Measurements from ENCODE around the gene TRPM2. TPM values are rescaled to one million over a fixed set of nuclear protein-coding genes. Genes with fewer than 3 reads are reported as not detected.

The TRPM2 gene
- total RNA-seq, 2 experiments from 2014 or later, result 2.6 to 3.7 TPM

- Mint-ChIP-seq H3K4me1 (ENCODE audit: low read depth) (no peaks in the 10 kb centered on the region), H3K9me3 (no peaks in the 10 kb centered on the region), H3K27ac (no peak overlapping the region), H3K4me3 (no peak overlapping the region), H3K36me3 (ENCODE audit: low read depth) (peaks cover 8% of the 10 kb centered on the region), H3K27me3 (no peaks in the 10 kb centered on the region)
- ChIA-PET CTCF (no interaction called here), POLR2A (interaction anchor here (1.1 kb wide), 1 partner anchor 15 kb away, joined by 4 read pairs; no protein-coding TSS in a partner anchor)
- ATAC-seq (no peak), DNase-seq (no peak)
- intact Hi-C loops (cut with micrococcal nuclease), result no loop called here
- TF ChIP-seq, protein P1, sequence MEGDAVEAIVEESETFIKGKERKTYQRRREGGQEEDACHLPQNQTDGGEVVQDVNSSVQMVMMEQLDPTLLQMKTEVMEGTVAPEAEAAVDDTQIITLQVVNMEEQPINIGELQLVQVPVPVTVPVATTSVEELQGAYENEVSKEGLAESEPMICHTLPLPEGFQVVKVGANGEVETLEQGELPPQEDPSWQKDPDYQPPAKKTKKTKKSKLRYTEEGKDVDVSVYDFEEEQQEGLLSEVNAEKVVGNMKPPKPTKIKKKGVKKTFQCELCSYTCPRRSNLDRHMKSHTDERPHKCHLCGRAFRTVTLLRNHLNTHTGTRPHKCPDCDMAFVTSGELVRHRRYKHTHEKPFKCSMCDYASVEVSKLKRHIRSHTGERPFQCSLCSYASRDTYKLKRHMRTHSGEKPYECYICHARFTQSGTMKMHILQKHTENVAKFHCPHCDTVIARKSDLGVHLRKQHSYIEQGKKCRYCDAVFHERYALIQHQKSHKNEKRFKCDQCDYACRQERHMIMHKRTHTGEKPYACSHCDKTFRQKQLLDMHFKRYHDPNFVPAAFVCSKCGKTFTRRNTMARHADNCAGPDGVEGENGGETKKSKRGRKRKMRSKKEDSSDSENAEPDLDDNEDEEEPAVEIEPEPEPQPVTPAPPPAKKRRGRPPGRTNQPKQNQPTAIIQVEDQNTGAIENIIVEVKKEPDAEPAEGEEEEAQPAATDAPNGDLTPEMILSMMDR (IDR thresholded peaks at IDR 0.05), result no peak
Observed at GRCh38 chr21:44313451-44313850, 40.0 kb upstream of the TRPM2 start.

- no peaks in the 10 kb centered on the region for H3K9me3 Mint-ChIP-seq
- CTCF ChIA-PET, result no interaction called here
Observed at GRCh38 chr21:44314128-44314527, 39.3 kb upstream of the TRPM2 start.

GRCh38 chr21:44314561-44314960, 38.9 kb upstream of the TRPM2 start:
- CTCF ChIA-PET, result no interaction called here
- intact Hi-C loops (cut with micrococcal nuclease), result no loop called here
- DNase-seq (no peak), ATAC-seq (no peak)
- POLR2A ChIA-PET, result interaction anchor here (1.1 to 2.0 kb wide), 4 partner anchors 12 to 19 kb away, joined by 3 to 11 read pairs (median 4); no protein-coding TSS in a partner anchor
- Mint-ChIP-seq H3K9me3 (no peaks in the 10 kb centered on the region), H3K27ac (no peak overlapping the region), H3K4me3 (no peak overlapping the region), H3K36me3 (ENCODE audit: low read depth) (peaks cover 9% of the 10 kb centered on the region), H3K4me1 (ENCODE audit: low read depth) (no peaks in the 10 kb centered on the region), H3K27me3 (no peaks in the 10 kb centered on the region)
- TF ChIP-seq, protein P1 (IDR thresholded peaks at IDR 0.05), result no peak

More at GRCh38 chr21:44314128-44314527, 39.3 kb upstream of the TRPM2 start:
- intact Hi-C loops (cut with micrococcal nuclease), result no loop called here
- Mint-ChIP-seq H3K4me3 (no peak overlapping the region), H3K36me3 (ENCODE audit: low read depth) (peaks cover 8% of the 10 kb centered on the region), H3K4me1 (ENCODE audit: low read depth) (no peaks in the 10 kb centered on the region), H3K27me3 (no peaks in the 10 kb centered on the region), H3K27ac (no peak overlapping the region)
- POLR2A ChIA-PET, result interaction anchor here (1.1 kb wide), 1 partner anchor 17 kb away, joined by 4 read pairs; no protein-coding TSS in a partner anchor
- no peak for ATAC-seq
- TF ChIP-seq, protein P1 (IDR thresholded peaks at IDR 0.05), result no peak
- no peak for DNase-seq

DNA sequence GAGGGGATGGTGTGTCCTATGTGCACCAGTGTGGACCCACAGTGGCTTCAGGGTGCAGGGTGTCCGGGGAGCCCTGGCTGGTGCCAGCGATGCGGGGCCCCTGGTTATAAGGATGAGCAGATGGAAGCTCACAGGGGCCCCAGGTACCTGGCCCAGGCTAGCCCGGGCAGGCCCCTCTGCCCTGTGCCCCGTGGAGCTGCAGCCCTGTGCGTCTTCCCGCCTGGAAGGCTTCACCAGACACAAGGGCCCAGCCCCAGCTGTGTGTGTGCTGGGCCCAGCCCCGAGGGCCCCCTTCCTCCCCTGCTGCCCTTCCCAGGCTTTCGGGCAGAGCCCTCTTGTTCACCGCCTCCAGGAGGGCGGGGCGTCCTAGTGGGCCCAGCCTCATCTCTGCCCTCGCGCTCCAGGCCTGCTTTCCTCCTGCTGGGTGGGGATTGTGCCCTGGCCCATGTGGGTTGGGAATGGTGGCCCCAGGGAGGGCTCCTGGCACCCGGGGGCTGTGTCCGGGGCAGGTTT, 37.7 kb upstream of the TRPM2 start:
- H3K27ac Mint-ChIP-seq, result no peak overlapping the region
- H3K9me3 Mint-ChIP-seq, result no peaks in the 10 kb centered on the region
- ChIA-PET CTCF (no interaction called here), POLR2A (interaction anchor here (0.9 to 2.0 kb wide), 4 partner anchors 13 to 23 kb away, joined by 3 to 11 read pairs (median 4); partner anchors contain the start of gene CFAP410)
- H3K4me3 Mint-ChIP-seq, result no peak overlapping the region
- no peak for DNase-seq
- TF ChIP-seq, protein P1 (IDR thresholded peaks at IDR 0.05), result no peak
- H3K4me1 Mint-ChIP-seq (ENCODE audit: low read depth), result no peaks in the 10 kb centered on the region
- intact Hi-C loops (cut with micrococcal nuclease), result no loop called here
- no peak for ATAC-seq
- peaks cover 9% of the 10 kb centered on the region for H3K36me3 Mint-ChIP-seq (ENCODE audit: low read depth)
- H3K27me3 Mint-ChIP-seq, result no peaks in the 10 kb centered on the region

GRCh38 chr21:44316277-44316900, 37.0 kb upstream of the TRPM2 start:
- TF ChIP-seq, protein P1 (IDR thresholded peaks at IDR 0.05), result no peak
- Mint-ChIP-seq H3K4me3 (no peak overlapping the region), H3K9me3 (no peaks in the 10 kb centered on the region), H3K27me3 (no peaks in the 10 kb centered on the region), H3K4me1 (ENCODE audit: low read depth) (no peaks in the 10 kb centered on the region), H3K36me3 (ENCODE audit: low read depth) (peaks cover 3% of the 10 kb centered on the region), H3K27ac (peak overlapping the region; percentile 25)
- intact Hi-C loops (cut with micrococcal nuclease), result no loop called here
- no peak for ATAC-seq
- ChIA-PET POLR2A (interaction anchor here (1.8 to 2.0 kb wide), 2 partner anchors 12 to 17 kb away, joined by 4 to 11 read pairs; no protein-coding TSS in a partner anchor), CTCF (no interaction called here)
- no peak for DNase-seq
